H1 (cell line): Measurements from ENCODE around the gene PTPRH. TPM values are rescaled to one million over a fixed set of nuclear protein-coding genes. Genes with fewer than 3 reads are reported as not detected.

Experiments used
- CTCF ChIA-PET: fragments of 300-600 bp; sonication (Branson Sonifier 250); formaldehyde crosslinking; loops from one replicate; lab custom pipeline; 2021; ENCODE audit not compliant: partially characterized antibody; lab: Charles Lee
- POLR2A ChIA-PET: fragments of 300-600 bp; sonication (Branson Sonifier 250); formaldehyde crosslinking; loops from one replicate; lab custom pipeline; 2021; ENCODE audit warnings: inconsistent platforms; ENCODE audit not compliant: partially characterized antibody; lab: Charles Lee
- DNase-seq, 2 experiments: peaks; one replicate each; pipeline versions ENCODE4 v3.0.0 to v3.0.0-alpha.2; 2010 to 2022; ENCODE audit warnings: low spot score in 2 of 2, low read depth in 1 of 2, mixed read lengths in 1 of 2
- FAIRE-seq: peaks from 2 replicates; lab custom pipeline; 2011; peaks lifted over from hg19 to GRCh38; lab: Jason Lieb, UNC
- H2AFZ ChIP-seq: 2 replicates; pipeline ENCODE4 v1.8.1; 2012; ENCODE audit warnings: low read length, inconsistent platforms
- H2AK5ac ChIP-seq: 2 replicates; pipeline ENCODE4 v1.6.1; 2013; ENCODE audit warnings: low read depth, low read length
- H2BK120ac ChIP-seq: replicated peaks from 2 replicates; pipeline ENCODE3; 2013; ENCODE audit warnings: low read depth, low read length, inconsistent platforms
- H2BK12ac ChIP-seq: 2 replicates; pipeline ENCODE4 v1.6.1; 2013; ENCODE audit warnings: low read depth, low read length
- H2BK15ac ChIP-seq: 2 replicates; pipeline ENCODE4 v1.6.1; 2013; ENCODE audit warnings: low read length
- H2BK20ac ChIP-seq: 2 replicates; pipeline ENCODE4 v1.6.1; 2013; ENCODE audit warnings: low read length
- H2BK5ac ChIP-seq: 2 replicates; pipeline ENCODE4 v1.6.1; 2013; ENCODE audit warnings: low read depth, low read length
- H3K14ac ChIP-seq: 2 replicates; pipeline ENCODE4 v1.6.1; 2013; ENCODE audit warnings: inconsistent platforms; ENCODE audit not compliant: insufficient read length
- H3K18ac ChIP-seq: 2 replicates; pipeline ENCODE4 v1.6.1; 2013; ENCODE audit warnings: low read length; ENCODE audit errors: extremely low read depth
- H3K23ac ChIP-seq: 2 replicates; pipeline ENCODE4 v1.6.1; 2013; ENCODE audit warnings: inconsistent platforms; ENCODE audit not compliant: insufficient read length
- H3K23me2 ChIP-seq: 2 replicates; pipeline ENCODE4 v1.6.1; 2013; ENCODE audit warnings: low read depth, low read length
- H3K27ac ChIP-seq: 2 replicates; pipeline ENCODE4 v1.6.1; 2011; ENCODE audit warnings: low read depth, low read length, inconsistent platforms
- H3K27me3 ChIP-seq, 4 experiments: replicated peaks in 1 of 4; 1 replicate in 1 of 4; 2 replicates in 3 of 4; pipeline versions ENCODE4 v1.6.1 to v1.8.1; 2011 to 2013; ENCODE audit warnings: low read length in 3 of 4, mild to moderate bottlenecking in 3 of 4, inconsistent platforms in 2 of 4, mixed read lengths in 2 of 4, moderate library complexity in 1 of 4; ENCODE audit not compliant: control insufficient read depth in 3 of 4, insufficient read depth in 3 of 4; ENCODE audit errors: extremely low read depth in 1 of 4
- H3K36me3 ChIP-seq, 4 experiments: 2 replicates each; pipeline versions ENCODE4 v1.6.1 to v1.8.1; 2011 to 2013; ENCODE audit warnings: mild to moderate bottlenecking in 4 of 4, low read length in 3 of 4, moderate library complexity in 2 of 4, control low read depth in 1 of 4, inconsistent platforms in 1 of 4; ENCODE audit not compliant: insufficient read depth in 4 of 4, control insufficient read depth in 2 of 4
- H3K4ac ChIP-seq: replicated peaks from 2 replicates; pipeline ENCODE3; 2013; ENCODE audit warnings: low read length, low read depth, mixed read lengths, inconsistent platforms; ENCODE audit not compliant: insufficient read length
- H3K4me1 ChIP-seq, 4 experiments: replicated peaks in 1 of 4; 1 replicate in 1 of 4; 2 replicates in 3 of 4; pipeline versions ENCODE4 v1.6.1 to v1.8.1; 2011 to 2013; ENCODE audit warnings: low read length in 3 of 4, inconsistent platforms in 2 of 4, mixed read lengths in 1 of 4; ENCODE audit not compliant: insufficient read depth in 4 of 4, control insufficient read depth in 3 of 4
- H3K4me2 ChIP-seq, 2 experiments: 2 replicates each; pipeline versions ENCODE4 v1.6.1 to v1.8.1; 2011 to 2013; ENCODE audit warnings: low read depth in 2 of 2, low read length in 2 of 2, control low read depth in 1 of 2, inconsistent platforms in 1 of 2, mild to moderate bottlenecking in 1 of 2; ENCODE audit not compliant: insufficient read depth in 1 of 2
- H3K4me3 ChIP-seq, 4 experiments: fragments of 200-600, 300-600 bp in 1 of 4; sonication (generic), shearing (Covaris generic), sonication (Bioruptor Twin) in 1 of 4; 2 replicates each; pipeline versions ENCODE4 v1.5.1 to v1.8.1; 2011 to 2016; ENCODE audit warnings: low read length in 4 of 4, low read depth in 3 of 4, control low read depth in 2 of 4, inconsistent platforms in 2 of 4, mild to moderate bottlenecking in 2 of 4, mixed read lengths in 1 of 4, moderate library complexity in 1 of 4; ENCODE audit not compliant: insufficient read depth in 2 of 4; ENCODE audit errors: extremely low read depth in 1 of 4
- H3K56ac ChIP-seq: replicated peaks from 2 replicates; pipeline ENCODE3; 2013; ENCODE audit warnings: low read depth, mild to moderate bottlenecking, mixed read lengths, low read length, inconsistent platforms; ENCODE audit not compliant: insufficient read length
- H3K79me1 ChIP-seq: 2 replicates; pipeline ENCODE4 v1.6.1; 2013; ENCODE audit warnings: low read depth, low read length, control low read depth
- H3K79me2 ChIP-seq, 2 experiments: 2 replicates each; pipeline versions ENCODE4 v1.6.1 to v1.8.1; 2012 to 2013; ENCODE audit warnings: low read length in 2 of 2, mild to moderate bottlenecking in 2 of 2, inconsistent platforms in 1 of 2; ENCODE audit not compliant: insufficient read depth in 2 of 2, control insufficient read depth in 1 of 2
- H3K9ac ChIP-seq, 4 experiments: replicated peaks in 1 of 4; 1 replicate in 1 of 4; 2 replicates in 3 of 4; pipeline versions ENCODE4 v1.6.1 to v1.8.1; 2011 to 2013; ENCODE audit warnings: low read depth in 3 of 4, low read length in 3 of 4, control low read depth in 2 of 4, mild to moderate bottlenecking in 2 of 4, moderate library complexity in 2 of 4, inconsistent platforms in 1 of 4; ENCODE audit errors: extremely low read depth in 1 of 4
- H3K9me3 ChIP-seq, 2 experiments: 2 replicates each; pipeline versions ENCODE4 v1.6.1 to v1.8.1; 2012 to 2013; ENCODE audit warnings: mild to moderate bottlenecking in 2 of 2, moderate library complexity in 2 of 2, control low read depth in 1 of 2, inconsistent platforms in 1 of 2, low read depth in 1 of 2, low read length in 1 of 2, mixed read lengths in 1 of 2; ENCODE audit not compliant: insufficient read depth in 2 of 2
- H4K20me1 ChIP-seq, 2 experiments: replicated peaks in 1 of 2; 2 replicates each; pipeline versions ENCODE3 to v1.8.1; 2011 to 2013; ENCODE audit warnings: inconsistent platforms in 2 of 2, low read length in 2 of 2, mild to moderate bottlenecking in 1 of 2; ENCODE audit not compliant: insufficient read depth in 2 of 2, control insufficient read depth in 1 of 2
- H4K5ac ChIP-seq: 2 replicates; pipeline ENCODE4 v1.6.1; 2013; ENCODE audit warnings: low read length, low read depth, mixed read lengths, inconsistent platforms; ENCODE audit not compliant: insufficient read length
- H4K8ac ChIP-seq: 2 replicates; pipeline ENCODE4 v1.8.0; 2013; ENCODE audit warnings: mild to moderate bottlenecking, moderate library complexity, low read length, inconsistent platforms; ENCODE audit not compliant: insufficient read depth; ENCODE audit errors: extremely low read depth
- H4K91ac ChIP-seq: replicated peaks from 2 replicates; pipeline ENCODE3; 2013; ENCODE audit warnings: low read length, mixed read lengths, inconsistent platforms; ENCODE audit not compliant: insufficient read length
- BACH1 ChIP-seq: IDR thresholded peaks from 2 replicates; pipeline ENCODE4 v1.6.1; 2012; ENCODE audit warnings: low read length, improper control_type of control experiment
- BRCA1 ChIP-seq: IDR thresholded peaks from 2 replicates; pipeline ENCODE4 v1.6.1; 2012; ENCODE audit warnings: low read depth, low read length, improper control_type of control experiment
- EZH2 ChIP-seq: fragments of 200-600 bp; sonication (generic); IDR thresholded peaks from 2 replicates; pipeline ENCODE4 v1.7.1; 2012; ENCODE audit warnings: low read depth, mild to moderate bottlenecking, moderate library complexity, low read length, inconsistent platforms; ENCODE audit not compliant: severe bottlenecking
- HDAC2 ChIP-seq, 2 experiments: fragments of 300-600 bp in 1 of 2; sonication (generic) in 1 of 2; IDR thresholded peaks; 2 replicates each; pipeline ENCODE4 v1.6.1; 2011 to 2012; ENCODE audit warnings: low read depth in 2 of 2, low read length in 2 of 2, mild to moderate bottlenecking in 2 of 2, moderate library complexity in 2 of 2, borderline replicate concordance in 1 of 2, inconsistent platforms in 1 of 2
- PHF8 ChIP-seq: fragments of 200-600 bp; sonication (generic); conservative IDR thresholded peaks from 2 replicates; pipeline ENCODE4 v1.7.1; 2012; ENCODE audit warnings: low read depth, mild to moderate bottlenecking, inconsistent platforms, low read length, moderate library complexity
- SUZ12 ChIP-seq: fragments of 200-600 bp; sonication (generic); IDR thresholded peaks from 2 replicates; pipeline ENCODE4 v1.6.1; 2012; ENCODE audit warnings: mild to moderate bottlenecking, inconsistent platforms, low read length, moderate library complexity, mixed read lengths
- TAF1 ChIP-seq: IDR thresholded peaks from 2 replicates; pipeline ENCODE4 v1.6.1; 2011; ENCODE audit warnings: mild to moderate bottlenecking, low read depth, low read length
- YY1 ChIP-seq: IDR thresholded peaks from 2 replicates; pipeline ENCODE4 v1.6.1; 2011; ENCODE audit warnings: low read depth, mild to moderate bottlenecking, low read length
- WGBS, 2 experiments: shearing (Covaris generic) in 1 of 2; methylation state at CpG; one replicate each; pipeline versions ENCODE4 v1.1.6 to v1.1.7; 2013 to 2015; ENCODE audit warnings: low lambda C conversion rate in 2 of 2, mixed read lengths in 2 of 2, inconsistent platforms in 1 of 2, low coverage in 1 of 2, missing lambda C conversion rate in 1 of 2; ENCODE audit not compliant: insufficient replicate concordance in 2 of 2, insufficient coverage in 1 of 2, insufficient read length in 1 of 2; ENCODE audit errors: extremely low coverage in 1 of 2, missing lambda C conversion rate in 1 of 2; 5-methylcytosine and 5-hydroxymethylcytosine counted together
- polyA plus RNA-seq, 7 experiments: library from polyadenylated mRNA; depleted of rRNA in 3 of 7; stranded (reverse) in 5 of 7; unstranded in 2 of 7; fragments of >200 nt in 5 of 7; fragments of 200-250 nt in 2 of 7; gene quantifications; 1 replicate in 5 of 7; 2 replicates in 1 of 7; 4 replicates in 1 of 7; pipeline versions ENCODE4 v1.2.1 to v1.2.3, GENCODE V29; 2011 to 2013; ENCODE audit warnings: missing spikeins in 2 of 7, mixed read lengths in 2 of 7
- total RNA-seq: library from RNA; stranded (reverse); fragmentation: NEBNext Ultra II Directional; extraction: Animal tissue kit (Norgen Biotek cat#: 25700); gene quantifications from 2 replicates; pipeline ENCODE4 v1.2.1, GENCODE V29; 2021
- TF ChIP-seq, protein P1 (sequence below): IDR thresholded peaks from 2 replicates; pipeline ENCODE4 v1.6.1; 2011; ENCODE audit warnings: low read depth, mild to moderate bottlenecking, low read length; ENCODE audit not compliant: insufficient read depth
- TF ChIP-seq, protein P2 (sequence below): IDR thresholded peaks from 2 replicates; pipeline ENCODE4 v1.6.1; 2012; ENCODE audit warnings: inconsistent platforms

PTPRH gene
- total and polyA plus RNA-seq, 2 of the 8 experiments (the other 6 are each of a cell fraction or from before 2014, with no cell fraction given): 0.30 to 0.39 TPM

DNA sequence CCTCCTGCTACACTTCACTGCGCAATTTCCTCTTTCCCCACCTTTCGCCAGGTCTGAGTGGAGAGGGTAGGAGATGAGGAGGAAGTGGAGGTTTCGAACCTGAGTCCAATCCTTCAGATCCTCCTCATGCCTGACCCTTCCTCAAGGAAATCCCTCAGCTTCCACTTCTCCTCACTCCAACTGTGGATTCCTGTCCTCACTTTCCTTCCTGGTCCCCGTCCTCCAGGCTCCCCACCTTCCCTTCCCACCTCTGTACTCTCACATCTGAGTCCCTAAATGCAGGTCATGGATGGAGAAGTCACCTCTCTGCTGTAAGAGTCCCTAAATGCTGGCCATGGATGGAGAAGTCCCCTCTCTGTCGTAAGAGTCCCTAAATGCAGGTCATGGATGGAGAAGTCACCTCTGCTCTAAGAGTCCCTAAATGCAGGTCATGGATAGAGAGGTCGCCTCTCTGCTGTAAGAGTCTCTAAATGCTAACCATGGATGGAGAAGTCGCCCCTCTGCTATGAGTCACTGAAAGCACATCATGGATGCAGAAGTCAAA, 16.2 kb upstream of the PTPRH start:
- Histone ChIP-seq H3K9ac (no peak overlapping the region), H3K14ac (no peak overlapping the region), H4K20me1 (peaks cover 3 to 13% of the 10 kb centered on the region in 2 experiments), H4K5ac (no peak overlapping the region)
- no peak for TF ChIP-seq SUZ12
- TF ChIP-seq PHF8: no peak
- no peak for TF ChIP-seq EZH2
- TF ChIP-seq, protein P1, sequence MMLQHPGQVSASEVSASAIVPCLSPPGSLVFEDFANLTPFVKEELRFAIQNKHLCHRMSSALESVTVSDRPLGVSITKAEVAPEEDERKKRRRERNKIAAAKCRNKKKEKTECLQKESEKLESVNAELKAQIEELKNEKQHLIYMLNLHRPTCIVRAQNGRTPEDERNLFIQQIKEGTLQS: no peak
- no peak for TF ChIP-seq BACH1
- TF ChIP-seq YY1: no peak
- no peak for TF ChIP-seq TAF1
- TF ChIP-seq, protein P2, sequence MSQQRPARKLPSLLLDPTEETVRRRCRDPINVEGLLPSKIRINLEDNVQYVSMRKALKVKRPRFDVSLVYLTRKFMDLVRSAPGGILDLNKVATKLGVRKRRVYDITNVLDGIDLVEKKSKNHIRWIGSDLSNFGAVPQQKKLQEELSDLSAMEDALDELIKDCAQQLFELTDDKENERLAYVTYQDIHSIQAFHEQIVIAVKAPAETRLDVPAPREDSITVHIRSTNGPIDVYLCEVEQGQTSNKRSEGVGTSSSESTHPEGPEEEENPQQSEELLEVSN: no peak
- TF ChIP-seq HDAC2 (IDR thresholded peaks at IDR 0.05; ENCODE audit: borderline replicate concordance in 1 of 2, low read depth in 2 of 2, low read length in 2 of 2): no peak
- no peak for TF ChIP-seq BRCA1
- TF ChIP-seq, all 59 proteins: peak for 0
- Histone ChIP-seq H3K23me2 (no peaks in the 10 kb centered on the region), H3K18ac (no peak overlapping the region), H3K27me3 (no peaks in the 10 kb centered on the region), H3K79me2 (no peaks in the 10 kb centered on the region), H2AK5ac (0 out of 2 replicates have a peak overlapping the region, but pooled peaks have one; percentile 9), H3K36me3 (peaks cover 0 to under 1% (median 0%) of the 10 kb centered on the region in 4 experiments; a peak in 2 of 8 replicates), H3K4me3 (no peak overlapping the region), H3K4me1 (no peaks in the 10 kb centered on the region), H4K8ac (0 out of 2 replicates have a peak overlapping the region, but pooled peaks have one; percentile 35), H3K4me2 (no peak overlapping the region), H2AFZ (no peak overlapping the region), H3K27ac (no peak overlapping the region), H2BK120ac (no peak overlapping the region), H3K4ac (no peak overlapping the region), H2BK20ac (no peak overlapping the region), H2BK15ac (no peak overlapping the region), H2BK5ac (no peak overlapping the region), H3K23ac (no peak overlapping the region), H3K56ac (no peak overlapping the region), H4K91ac (peak overlapping the region; percentile 73), H3K79me1 (no peaks in the 10 kb centered on the region), H3K9me3 (peaks cover 0 to under 1% of the 10 kb centered on the region in 2 experiments; a peak in 1 of 4 replicates), H2BK12ac (no peak overlapping the region)
- no peak for FAIRE-seq
- DNase-seq: no peak
- 88% methylated on average over 7 of the region's 7 CpGs; no CpG with 5 or more reads in 1 of the 2 experiments for WGBS, 2 experiments
- POLR2A ChIA-PET: interaction anchor here (1.3 kb wide), 1 partner anchor 34 kb away, joined by 3 read pairs; no protein-coding TSS in a partner anchor
- CTCF ChIA-PET: no interaction called here
